KOPT-K1 (cell line): ENCODE results near the gene KCNAB1.

ENCODE experiments used
- H3K27ac ChIP-seq: fragments of 200-600 bp; sonication (generic); 2 replicates; pipeline ENCODE4 v1.5.1; 2016; ENCODE audit warnings: antibody characterized with exemption, mild to moderate bottlenecking, low read depth, low read length; ENCODE audit not compliant: poor library complexity, severe bottlenecking
- H3K36me3 ChIP-seq: fragments of 200-600 bp; sonication (generic); 2 replicates; pipeline ENCODE4 v1.5.1; 2017; ENCODE audit warnings: antibody characterized with exemption, mild to moderate bottlenecking, low read length, moderate library complexity; ENCODE audit not compliant: insufficient read depth
- H3K9me3 ChIP-seq: fragments of 200-600 bp; sonication (generic); 2 replicates; pipeline ENCODE4 v1.5.1; 2017; ENCODE audit warnings: antibody characterized with exemption, low read length, mild to moderate bottlenecking; ENCODE audit not compliant: insufficient read depth, poor library complexity, severe bottlenecking

Gene KCNAB1

DNA sequence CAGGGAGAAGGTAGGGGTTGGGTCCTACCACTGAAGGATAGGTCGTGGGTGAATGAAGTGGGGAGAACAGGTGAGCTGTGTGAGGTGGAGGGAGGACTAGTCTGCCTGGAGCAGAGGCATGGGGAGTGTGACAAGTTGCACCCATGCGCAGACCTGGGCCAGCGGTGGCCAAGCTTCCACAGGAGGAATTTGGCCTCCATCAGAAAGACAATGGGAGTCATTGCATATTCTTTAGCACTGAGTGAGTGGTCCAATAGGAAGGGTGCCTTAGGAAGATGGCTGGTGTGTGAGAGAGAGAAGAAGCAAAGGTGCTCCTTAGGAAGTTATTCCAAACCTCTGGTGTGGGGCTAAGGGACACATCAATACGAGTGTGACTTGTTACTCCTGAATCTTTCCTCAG lies 191.1 kb downstream of the KCNAB1 start:
- Histone ChIP-seq H3K36me3 (no peaks in the 10 kb centered on the region), H3K27ac (no peak overlapping the region), H3K9me3 (no peaks in the 10 kb centered on the region)

DNA sequence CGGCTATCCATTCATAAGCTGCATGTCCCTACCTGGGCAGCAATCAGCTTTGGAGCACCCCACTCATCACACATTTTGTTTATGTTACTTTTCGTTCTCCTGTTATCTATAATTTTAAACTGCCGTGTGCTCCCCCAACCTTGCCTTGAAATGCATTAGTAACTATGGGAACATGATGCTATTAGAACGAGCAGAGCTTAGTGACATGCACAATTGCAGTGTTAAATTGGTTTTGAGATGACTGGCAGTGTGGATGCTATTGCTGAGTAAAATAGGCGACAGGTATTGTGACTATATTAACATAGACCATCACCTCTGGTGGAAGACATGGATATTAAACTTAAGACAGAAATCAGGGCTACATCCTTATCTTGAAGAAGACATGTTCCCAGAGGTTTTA lies 191.6 kb downstream of the KCNAB1 start:
- Histone ChIP-seq H3K36me3 (no peaks in the 10 kb centered on the region), H3K9me3 (no peaks in the 10 kb centered on the region), H3K27ac (no peak overlapping the region)

DNA sequence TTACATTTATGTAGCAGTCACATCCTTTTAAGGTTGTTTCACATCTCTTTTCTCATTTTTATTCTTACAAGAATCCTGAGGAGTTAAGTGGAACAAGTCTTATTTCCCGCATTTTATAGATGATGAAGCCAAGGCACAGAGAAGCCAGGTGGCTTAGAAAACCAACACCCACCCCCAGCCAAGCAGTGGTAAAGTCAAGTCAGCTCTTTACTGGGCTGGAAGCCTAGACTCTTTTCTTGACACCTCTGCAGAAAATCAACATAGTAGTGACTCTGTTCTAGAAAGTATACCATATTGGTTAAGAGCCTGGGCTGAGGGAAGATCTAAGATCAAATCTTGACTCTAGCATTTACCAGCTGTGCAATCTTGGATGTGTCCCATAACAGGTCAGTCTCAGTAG lies 195.7 kb downstream of the KCNAB1 start:
- Histone ChIP-seq H3K9me3 (no peaks in the 10 kb centered on the region), H3K27ac (no peak overlapping the region), H3K36me3 (no peaks in the 10 kb centered on the region)

DNA sequence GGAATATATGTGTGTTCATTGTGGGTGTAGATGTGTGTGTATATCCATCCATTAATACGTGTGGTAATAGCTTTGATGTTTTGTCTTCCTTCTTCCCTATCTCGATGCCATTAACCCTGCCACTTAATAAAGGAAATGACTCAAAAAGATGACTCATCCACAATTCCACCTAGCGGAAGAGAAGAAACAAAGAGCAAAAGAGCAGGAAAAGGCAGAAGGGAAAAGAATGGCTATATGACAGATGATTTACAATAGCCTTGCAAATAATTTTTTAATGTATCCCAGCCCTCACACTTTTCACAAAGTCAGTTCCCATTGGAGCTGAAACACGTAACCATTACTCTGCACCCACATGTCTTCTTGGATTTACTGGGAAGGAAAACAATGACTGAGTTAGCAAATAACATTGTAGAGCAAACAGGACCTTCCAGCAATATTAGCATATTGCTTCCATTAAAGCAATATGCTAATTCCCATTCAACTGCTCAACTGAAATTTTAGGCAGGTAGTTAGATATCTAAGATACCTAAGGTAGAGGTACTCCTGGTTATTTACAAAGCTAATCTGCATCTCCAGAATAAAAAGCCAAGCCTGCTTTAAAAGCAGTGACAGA lies 197.2 kb downstream of the KCNAB1 start:
- no peaks in the 10 kb centered on the region for H3K9me3 ChIP-seq
- no peaks in the 10 kb centered on the region for H3K36me3 ChIP-seq
- H3K27ac ChIP-seq: no peak overlapping the region

DNA sequence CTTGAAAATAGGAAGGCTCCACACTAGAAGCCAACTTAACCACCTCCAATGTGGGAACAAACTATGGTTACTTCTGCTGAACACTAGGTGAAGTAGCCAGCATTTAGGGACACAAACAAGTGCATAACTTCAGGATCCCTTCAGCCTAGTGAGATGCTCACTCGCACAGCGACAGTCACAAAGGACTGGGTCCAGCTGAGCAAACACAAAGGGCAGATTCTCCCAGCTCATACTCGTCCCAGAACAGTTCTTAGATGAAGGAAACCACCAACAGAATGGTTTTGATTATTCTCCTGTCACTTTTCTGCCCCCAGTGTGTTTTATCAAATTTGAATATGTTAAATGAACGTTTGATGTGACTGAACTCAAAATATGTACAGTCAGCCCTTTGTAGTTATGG lies 201.6 kb downstream of the KCNAB1 start:
- H3K9me3 ChIP-seq: no peaks in the 10 kb centered on the region
- no peaks in the 10 kb centered on the region for H3K36me3 ChIP-seq
- no peak overlapping the region for H3K27ac ChIP-seq

DNA sequence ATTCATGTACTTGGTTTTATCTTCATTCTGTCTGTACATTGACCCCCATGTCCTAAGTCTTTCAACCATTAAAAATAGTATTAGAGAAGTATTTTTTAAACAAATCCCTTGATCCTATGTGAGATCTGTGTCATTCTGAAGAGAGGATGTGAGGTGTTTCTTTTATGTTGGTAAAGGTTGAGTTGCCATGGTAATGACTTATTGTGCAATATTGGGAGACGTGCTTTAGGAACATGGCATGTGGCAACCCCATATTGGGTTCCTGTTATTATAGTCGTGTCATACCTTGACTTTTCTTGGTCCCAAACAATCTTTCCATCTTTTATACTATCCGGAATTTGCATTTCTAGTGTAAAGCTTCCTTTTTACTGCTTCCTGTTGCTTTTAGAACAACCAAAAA lies 203.1 kb downstream of the KCNAB1 start:
- H3K36me3 ChIP-seq: no peaks in the 10 kb centered on the region
- H3K9me3 ChIP-seq: no peaks in the 10 kb centered on the region
- no peak overlapping the region for H3K27ac ChIP-seq

DNA sequence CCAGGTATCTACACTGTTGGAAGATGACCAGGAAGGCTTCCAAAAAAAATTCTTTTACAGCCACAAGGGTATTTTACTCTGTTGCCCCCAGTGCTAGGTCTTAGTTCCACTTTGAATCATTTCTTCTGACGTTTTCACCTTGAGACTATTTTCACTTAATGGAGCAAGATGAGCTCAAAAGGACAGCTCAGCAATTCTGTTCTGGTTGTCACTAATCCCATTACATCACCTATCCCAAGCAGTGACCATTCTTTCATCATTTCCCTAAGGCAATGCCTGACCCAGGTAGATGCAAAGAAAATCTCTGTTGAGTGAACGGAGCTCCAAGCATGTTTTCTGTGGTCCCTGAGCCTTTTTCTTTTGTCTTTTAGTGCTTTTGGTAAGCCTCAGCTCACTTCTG lies 210.0 kb downstream of the KCNAB1 start:
- no peak overlapping the region for H3K27ac ChIP-seq
- no peaks in the 10 kb centered on the region for H3K36me3 ChIP-seq
- no peaks in the 10 kb centered on the region for H3K9me3 ChIP-seq

DNA sequence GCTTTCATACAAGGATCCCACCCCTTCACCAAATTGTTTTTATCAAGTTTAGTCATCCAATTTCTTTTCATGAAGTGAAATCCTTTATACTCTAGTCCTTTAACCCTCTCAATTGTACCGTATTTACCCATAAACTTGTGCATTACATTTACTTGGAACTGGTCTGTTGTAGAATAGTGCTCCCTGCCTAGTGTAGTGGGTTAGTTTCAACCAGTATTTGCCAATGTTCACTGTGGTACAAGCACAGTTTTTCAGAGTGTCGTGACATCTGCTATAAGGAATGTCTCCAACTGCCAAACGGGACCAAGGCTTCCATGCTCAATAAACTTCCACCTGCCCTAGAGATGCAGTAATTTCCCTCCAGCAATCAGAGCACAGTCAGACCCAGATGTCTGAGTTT lies 211.9 kb downstream of the KCNAB1 start:
- no peaks in the 10 kb centered on the region for H3K36me3 ChIP-seq
- H3K9me3 ChIP-seq: no peaks in the 10 kb centered on the region
- H3K27ac ChIP-seq: no peak overlapping the region

DNA sequence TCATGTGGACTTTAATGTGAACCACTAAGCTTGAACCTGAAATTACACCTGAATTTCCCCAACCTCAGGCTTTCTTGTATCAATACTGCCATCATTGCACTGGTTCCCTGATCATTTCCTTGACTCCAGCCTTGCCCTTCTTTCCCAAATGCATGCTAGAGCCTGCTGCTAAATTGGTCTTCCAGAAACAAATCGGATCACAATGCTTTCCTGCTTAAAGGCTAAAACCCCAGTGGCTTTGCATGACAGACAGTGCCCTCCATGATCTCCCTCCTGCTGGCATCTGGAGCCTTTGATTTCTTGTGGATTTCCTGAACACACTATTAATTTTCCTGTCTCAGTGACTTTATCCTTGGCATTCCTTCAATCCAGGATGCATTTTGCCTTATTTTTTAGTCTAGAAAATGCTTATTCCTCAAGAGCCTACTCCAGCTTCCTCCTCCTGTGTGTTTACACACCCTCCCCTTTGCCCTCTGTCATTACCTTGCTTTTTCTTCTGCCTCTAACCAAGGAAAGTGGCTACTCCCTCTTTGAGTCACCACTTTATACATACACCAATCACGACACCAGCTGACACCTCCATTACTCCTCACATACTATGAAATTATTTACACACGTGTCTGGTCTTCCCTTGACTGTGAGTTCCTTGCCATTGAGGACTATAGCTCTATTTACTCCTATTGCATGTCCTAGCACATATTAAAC lies 214.6 kb downstream of the KCNAB1 start:
- H3K27ac ChIP-seq: no peak overlapping the region
- H3K36me3 ChIP-seq: no peaks in the 10 kb centered on the region

DNA sequence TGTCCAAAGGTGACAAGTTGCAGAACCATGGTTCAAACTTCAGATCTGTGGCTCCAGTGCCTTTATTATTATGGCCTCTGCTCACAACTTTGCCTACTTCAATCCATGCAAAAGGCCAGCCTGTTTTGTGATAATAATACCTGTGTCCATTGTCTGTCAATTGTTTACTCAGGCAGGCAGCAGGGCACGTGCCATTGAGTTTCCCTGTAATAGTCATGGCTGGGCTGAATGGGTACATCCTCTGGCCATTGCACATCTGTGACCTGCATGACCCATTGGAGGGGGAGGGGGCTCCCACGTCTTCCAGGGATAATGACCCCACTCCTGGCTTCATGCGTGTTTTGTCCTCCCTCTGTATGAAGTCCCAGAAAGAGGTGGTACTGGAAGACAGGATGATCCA lies 219.1 kb downstream of the KCNAB1 start:
- Histone ChIP-seq H3K36me3 (no peaks in the 10 kb centered on the region), H3K27ac (no peak overlapping the region), H3K9me3 (no peaks in the 10 kb centered on the region)

More for the DNA sequence above, 214.6 kb downstream of the KCNAB1 start:
- H3K9me3 ChIP-seq: no peaks in the 10 kb centered on the region

DNA sequence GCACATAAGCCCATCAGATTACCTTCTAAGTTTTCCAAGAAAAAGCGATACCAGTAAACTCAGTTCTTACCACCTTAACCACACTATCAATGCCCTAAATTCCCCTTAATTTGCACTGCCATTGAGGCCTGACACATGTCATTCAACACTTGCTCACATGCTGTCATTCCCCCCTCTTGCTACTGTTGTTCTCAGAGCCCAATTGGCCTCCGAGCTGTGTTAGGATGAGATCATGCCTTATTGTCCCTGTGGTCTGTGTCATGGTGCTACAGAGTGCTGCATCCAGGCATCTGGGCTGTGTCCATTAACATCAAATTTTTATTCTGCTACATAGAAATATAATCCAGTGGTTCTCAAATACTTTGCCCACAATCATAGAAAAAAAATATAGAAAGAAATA lies 221.0 kb downstream of the KCNAB1 start:
- H3K9me3 ChIP-seq: no peaks in the 10 kb centered on the region
- H3K27ac ChIP-seq: no peak overlapping the region
- H3K36me3 ChIP-seq: no peaks in the 10 kb centered on the region

DNA sequence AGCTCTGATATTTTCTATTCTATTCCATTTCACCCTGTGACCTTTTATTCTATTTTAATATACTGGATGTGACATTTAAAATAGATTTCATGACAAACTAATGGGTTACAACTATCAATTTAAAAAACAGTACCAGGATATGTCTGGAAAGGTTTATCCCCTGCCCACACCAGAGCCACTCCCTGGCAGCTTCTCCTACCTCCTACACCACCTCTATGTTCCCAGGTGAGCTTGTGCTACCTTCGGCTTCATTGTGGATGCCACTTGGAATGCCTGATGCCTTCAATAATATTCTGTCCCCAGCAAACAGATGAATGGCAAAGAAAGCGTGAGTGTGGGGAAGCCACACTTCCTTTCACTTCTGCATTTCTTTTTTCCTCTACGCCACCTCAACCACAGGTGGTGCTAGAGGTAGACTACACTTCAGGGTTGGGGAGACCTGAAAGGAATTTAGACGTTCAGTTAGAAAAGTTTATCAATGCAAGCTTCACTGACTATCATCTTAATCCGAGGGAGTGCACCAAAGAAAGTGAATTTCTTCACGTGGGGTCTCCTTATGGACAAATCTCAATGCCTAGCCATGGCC lies 221.5 kb downstream of the KCNAB1 start:
- Histone ChIP-seq H3K9me3 (no peaks in the 10 kb centered on the region), H3K27ac (no peak overlapping the region), H3K36me3 (no peaks in the 10 kb centered on the region)

DNA sequence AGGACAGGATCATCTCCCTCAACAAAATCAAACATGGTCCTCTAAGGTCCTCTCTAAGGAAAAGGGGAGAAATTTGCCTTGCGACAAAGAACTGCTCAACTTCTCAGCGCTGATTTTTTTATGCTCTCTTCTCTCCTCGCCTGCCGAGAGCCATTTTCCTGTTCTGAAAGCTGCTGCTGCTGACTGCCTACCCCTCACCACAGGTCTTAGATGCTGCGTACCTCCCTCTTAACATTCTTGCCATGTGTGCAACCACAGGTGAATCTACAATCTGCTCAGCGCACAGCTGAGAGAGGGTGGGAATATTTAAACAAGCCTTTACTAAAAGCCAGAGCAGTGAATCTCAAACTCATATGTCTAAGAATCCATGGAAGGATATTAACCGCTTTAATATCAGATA lies 223.8 kb downstream of the KCNAB1 start:
- H3K9me3 ChIP-seq: no peaks in the 10 kb centered on the region
- no peaks in the 10 kb centered on the region for H3K36me3 ChIP-seq
- no peak overlapping the region for H3K27ac ChIP-seq

DNA sequence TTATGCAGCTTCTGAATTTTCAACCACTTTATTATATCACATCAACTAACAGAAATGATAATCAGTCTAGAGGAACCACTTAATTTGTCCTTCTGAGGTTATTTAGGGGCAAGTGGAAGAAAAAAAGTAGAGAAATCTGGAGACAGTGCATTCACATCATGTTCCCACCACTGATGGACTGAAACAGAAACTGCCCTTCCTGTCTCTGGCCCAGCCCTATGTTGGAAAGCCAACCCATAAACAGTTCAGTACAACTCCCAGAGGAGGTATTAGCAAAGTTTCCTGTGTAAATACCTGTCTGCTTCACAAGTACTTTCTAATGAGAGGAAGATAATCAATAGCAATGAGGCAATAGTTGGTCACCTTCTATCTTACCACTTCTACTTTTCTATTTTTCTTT lies 228.7 kb downstream of the KCNAB1 start:
- Histone ChIP-seq H3K9me3 (no peaks in the 10 kb centered on the region), H3K27ac (no peak overlapping the region), H3K36me3 (no peaks in the 10 kb centered on the region)

DNA sequence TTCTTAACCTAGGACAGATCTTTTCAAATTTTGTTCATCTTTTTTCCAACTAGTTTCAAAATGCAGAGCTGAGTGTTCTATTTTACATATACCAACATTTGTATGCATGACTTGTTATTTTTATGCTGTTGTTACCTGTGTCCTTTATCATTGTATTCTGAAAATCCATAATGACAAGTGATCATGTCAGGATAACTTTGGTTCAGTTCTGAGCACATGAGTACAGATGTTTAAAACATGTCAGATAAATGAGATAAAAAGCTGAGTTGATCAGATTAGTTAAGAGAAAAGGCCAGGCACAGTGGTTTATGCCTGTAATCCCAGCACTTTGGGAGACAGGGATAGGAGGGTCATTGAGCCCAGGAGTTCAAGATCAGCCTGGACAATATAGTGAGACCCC lies 229.6 kb downstream of the KCNAB1 start:
- Histone ChIP-seq H3K27ac (no peak overlapping the region), H3K9me3 (no peaks in the 10 kb centered on the region)

DNA sequence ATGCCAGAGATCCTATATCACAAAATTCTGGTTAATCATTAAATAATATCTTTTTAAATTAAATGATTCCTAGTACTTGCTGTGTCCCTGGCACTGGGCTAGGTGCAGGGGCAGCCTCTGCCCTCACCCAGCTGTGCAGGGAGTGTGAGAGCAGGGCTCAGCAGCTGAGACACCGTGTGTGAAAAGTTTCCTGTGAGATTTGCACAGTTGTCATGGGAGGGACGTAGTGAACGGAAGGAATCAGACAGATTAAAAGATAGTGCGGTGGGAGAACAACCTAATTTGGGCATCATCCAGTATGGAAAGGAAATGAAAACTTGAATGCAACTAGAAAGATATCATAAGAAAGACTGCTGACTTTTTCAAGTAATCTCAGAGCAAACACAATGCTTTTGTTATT lies 230.4 kb downstream of the KCNAB1 start:
- H3K9me3 ChIP-seq: no peaks in the 10 kb centered on the region
- no peaks in the 10 kb centered on the region for H3K36me3 ChIP-seq
- no peak overlapping the region for H3K27ac ChIP-seq

More for the DNA sequence above, 229.6 kb downstream of the KCNAB1 start:
- no peaks in the 10 kb centered on the region for H3K36me3 ChIP-seq
